Ascending aorta (tissue), 2 donors: ENCODE measurements around the gene C20orf204. TPM values are rescaled to one million over a fixed set of nuclear protein-coding genes. Genes with fewer than 3 reads are reported as not detected.

ENCODE experiments used
- DNase-seq, 2 donors: peaks; one replicate each; pipeline ENCODE4 v3.0.0-alpha.2; 2019; ENCODE audit warnings: low spot score in 2 of 2
- H3K27ac ChIP-seq, 2 donors: fragments of 200-600 bp; sonication (generic); one replicate each; pipeline ENCODE4 v1.5.1; 2016 to 2017; ENCODE audit warnings: mild to moderate bottlenecking in 1 of 2
- H3K27me3 ChIP-seq: fragments of 200-600 bp; sonication (generic); one replicate; pipeline ENCODE4 v1.5.1; 2017
- H3K36me3 ChIP-seq, 2 donors: fragments of 200-600 bp; sonication (generic); one replicate each; pipeline ENCODE4 v1.5.1; 2016
- H3K4me1 ChIP-seq, 2 donors: fragments of 200-600 bp; sonication (generic); one replicate each; pipeline ENCODE4 v1.5.1; 2016 to 2017; ENCODE audit warnings: mild to moderate bottlenecking in 1 of 2
- H3K4me3 ChIP-seq, 2 donors: fragments of 200-600 bp; sonication (generic); one replicate each; pipeline ENCODE4 v1.5.1; 2016 to 2017; ENCODE audit warnings: mild to moderate bottlenecking in 1 of 2
- H3K9me3 ChIP-seq, 2 donors: fragments of 200-600 bp; sonication (generic); one replicate each; pipeline ENCODE4 v1.5.1; 2016
- CTCF ChIP-seq, 3 experiments: fragments of 200-600 bp in 2 of 3; fragments of 450-650 bp in 1 of 3; sonication (generic) in 2 of 3; IDR thresholded peaks; one replicate each; pipeline ENCODE4 v1.5.1; 2016 to 2019; ENCODE audit warnings: antibody characterized with exemption in 3 of 3, mild to moderate bottlenecking in 1 of 3, moderate library complexity in 1 of 3
- intact Hi-C: fragments of 100-400 bp; cut with DNase I; formaldehyde crosslinking; loops from one replicate; pipeline ENCODE4 v1.15.1; 2023
- total RNA-seq: library from RNA; depleted of rRNA; stranded (reverse); fragments of >200 nt; gene quantifications from one replicate; pipeline ENCODE4 v1.1.0, GENCODE V29; 2016

Gene C20orf204
- total RNA-seq, 1 donor from 2014 or later = not detected

- Histone ChIP-seq H3K27ac (peak overlapping the region; percentile 58 to 63), H3K27me3 (peaks cover 3% of the 10 kb centered on the region), H3K4me1 (peaks cover 15 to 27% of the 10 kb centered on the region in 2 donors), H3K36me3 (peaks cover 6 to 7% of the 10 kb centered on the region in 2 donors), H3K4me3 (peak overlapping the region; percentile 63 to 90), H3K9me3 (no peaks in the 10 kb centered on the region)
- no peak for DNase-seq
- intact Hi-C loops = no loop called here
- TF ChIP-seq CTCF (IDR thresholded peaks at IDR 0.05) = no peak
Observed at GRCh38 chr20:64078934-64079272, 42.9 kb downstream of the C20orf204 start.

GRCh38 chr20:64079273-64080012 is 43.5 kb downstream of the C20orf204 start, which contains the start of gene RGS19:
Gene RGS19, minus strand, starts transcription at chr20:64079518. Its CDS starts 2,632 bp downstream, at chr20:64076886.
- intact Hi-C loops = loop anchor here (5.0 kb wide), 1 partner anchor 43 kb away; no protein-coding TSS in a partner anchor
- H3K9me3 ChIP-seq = no peaks in the 10 kb centered on the region
- TF ChIP-seq CTCF (IDR thresholded peaks at IDR 0.05) = no peak
- DNase-seq = peak in 1 of 2 donors; percentile 83
- H3K4me1 ChIP-seq = peaks cover 17 to 30% of the 10 kb centered on the region in 2 donors
- peak within 1 kb of the TSS; percentile 63 to 90 for H3K4me3 ChIP-seq
- peaks cover under 1 to 2% of the 10 kb centered on the region in 2 donors for H3K36me3 ChIP-seq
- H3K27me3 ChIP-seq = peaks cover 7% of the 10 kb centered on the region
- H3K27ac ChIP-seq = peak within 1 kb of the TSS; percentile 73 to 78

DNA sequence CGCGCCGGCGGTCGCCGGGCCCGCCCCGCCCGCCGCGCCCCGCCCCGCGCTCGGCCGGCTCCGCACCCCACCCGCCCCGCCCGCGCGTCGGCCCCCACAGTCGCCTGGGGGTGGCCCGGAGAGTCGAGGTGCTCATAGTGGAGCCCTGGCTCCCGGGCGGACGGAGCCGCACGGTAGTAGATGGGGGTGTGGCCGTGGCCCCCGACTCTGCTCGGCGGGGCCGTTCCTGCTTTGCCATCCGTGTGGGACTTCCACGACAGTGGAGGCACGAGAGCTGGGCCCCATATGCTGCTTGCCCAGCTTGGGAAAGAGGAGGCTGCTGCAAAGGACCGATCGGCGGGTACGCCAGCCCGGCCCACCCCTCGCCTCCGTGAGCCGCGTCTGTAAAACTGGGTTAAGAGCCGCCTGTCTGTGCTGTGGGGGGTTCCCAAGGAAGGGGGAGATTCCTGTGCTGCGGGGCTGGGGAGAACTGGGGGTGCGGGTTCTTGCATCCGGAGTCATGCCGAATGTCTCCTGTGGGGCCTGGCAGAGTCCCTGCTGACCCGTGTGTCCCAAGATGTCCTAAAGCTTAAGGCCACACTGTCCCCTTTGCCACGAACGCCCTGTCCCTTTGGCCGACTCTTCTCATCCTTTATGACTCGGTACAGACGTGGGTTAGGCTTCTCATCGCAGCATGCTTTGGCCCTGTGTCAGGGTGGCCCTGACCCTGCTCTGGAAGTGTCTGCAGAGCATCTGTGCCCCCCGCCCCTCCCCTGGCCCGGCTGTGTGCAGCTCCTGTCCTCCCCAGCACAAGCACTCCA is 44.2 kb downstream of the C20orf204 start, which contains the start of gene OPRL1:
OPRL1 (plus strand) TSS at position 70 of the 800 bp plus-strand sequence. CDS start 12,639 bp downstream, outside the sequence.
- Histone ChIP-seq H3K36me3 (no peaks in the 10 kb centered on the region), H3K27me3 (peaks cover 7% of the 10 kb centered on the region), H3K27ac (peak within 1 kb of the TSS; percentile 73 to 78), H3K4me1 (peaks cover 17 to 30% of the 10 kb centered on the region in 2 donors), H3K4me3 (peak within 1 kb of the TSS; percentile 63 to 90), H3K9me3 (no peaks in the 10 kb centered on the region)
- intact Hi-C loops = loop anchor here (5.0 kb wide), 1 partner anchor 42 kb away; no protein-coding TSS in a partner anchor
- no peak for TF ChIP-seq CTCF (IDR thresholded peaks at IDR 0.05)
- no peak for DNase-seq

DNA sequence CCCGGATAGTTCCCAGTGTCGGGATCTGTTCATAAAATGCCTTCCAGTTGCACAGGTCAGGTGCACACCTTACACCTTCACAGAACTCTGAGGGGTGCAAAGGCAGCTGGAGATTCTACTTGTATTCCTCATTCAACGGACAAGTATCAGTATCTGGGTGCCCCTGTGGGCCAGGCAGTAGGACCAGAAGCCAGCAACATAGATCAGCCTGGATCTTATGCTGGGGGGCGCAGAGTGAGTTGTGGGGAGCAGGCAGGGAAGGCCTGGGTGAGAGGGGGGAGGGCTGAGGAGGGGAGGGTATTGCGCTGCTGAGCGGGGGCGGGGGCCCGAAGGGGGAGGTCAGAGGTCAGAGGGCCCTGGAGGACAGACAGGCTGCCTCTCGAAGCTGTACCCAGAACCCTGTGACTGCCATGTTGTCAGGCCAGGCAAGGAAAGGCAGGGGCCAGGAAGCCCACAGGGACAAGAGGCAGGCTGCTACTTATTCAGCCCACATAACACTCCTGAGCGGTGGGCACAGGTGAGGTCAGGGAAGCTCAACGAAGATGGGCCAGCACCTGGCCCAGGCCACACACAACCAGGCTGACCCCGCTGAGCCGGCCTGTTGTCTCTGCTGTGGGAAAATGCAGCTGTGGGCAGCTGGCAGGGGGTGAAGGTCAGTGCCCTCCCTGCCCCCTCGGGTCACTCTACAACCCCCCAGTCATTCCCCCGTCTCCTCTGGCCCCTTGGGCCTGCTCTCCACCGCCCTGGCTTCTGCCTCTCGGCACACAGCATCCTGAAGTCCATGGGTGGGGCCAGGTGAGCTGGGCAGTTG is 45.0 kb downstream of the C20orf204 start:
- no peak for TF ChIP-seq CTCF (IDR thresholded peaks at IDR 0.05)
- Histone ChIP-seq H3K4me1 (peaks cover 17 to 30% of the 10 kb centered on the region in 2 donors), H3K9me3 (no peaks in the 10 kb centered on the region), H3K36me3 (no peaks in the 10 kb centered on the region), H3K27ac (peak overlapping the region in 1 of 2 donors; percentile 78), H3K4me3 (peak overlapping the region in 1 of 2 donors; percentile 90), H3K27me3 (peaks cover 7% of the 10 kb centered on the region)
- intact Hi-C loops = loop anchor here (5.0 kb wide), 1 partner anchor 41 kb away; no protein-coding TSS in a partner anchor
- DNase-seq = no peak

GRCh38 chr20:64081624-64081964 is 45.6 kb downstream of the C20orf204 start:
- Histone ChIP-seq H3K4me3 (no peak overlapping the region), H3K27me3 (peaks cover 7% of the 10 kb centered on the region), H3K27ac (no peak overlapping the region), H3K9me3 (no peaks in the 10 kb centered on the region), H3K4me1 (peaks cover 17 to 30% of the 10 kb centered on the region in 2 donors), H3K36me3 (no peaks in the 10 kb centered on the region)
- intact Hi-C loops = loop anchor here (5.0 kb wide), 1 partner anchor 41 kb away; no protein-coding TSS in a partner anchor
- no peak for DNase-seq
- no peak for TF ChIP-seq CTCF (IDR thresholded peaks at IDR 0.05)
